ENCODE results near the gene ARAP2. TPM values are rescaled to one million over a fixed set of nuclear protein-coding genes. Genes with fewer than 3 reads are reported as not detected.

The ARAP2 gene
- total and polyA plus RNA-seq, 2 of the 13 experiments (the other 11 are each of a cell fraction or from before 2014, with no cell fraction given), result 0.37 to 1.4 TPM

- TF ChIP-seq ZFP91 (CRISPR knock-in tag; IDR thresholded peaks at IDR 0.05; ENCODE audit: borderline replicate concordance) (no peak), ZBTB7B (CRISPR knock-in tag; IDR thresholded peaks at IDR 0.05) (no peak), FOXP1 (IDR thresholded peaks at IDR 0.05) (no peak), FOXP1 (CRISPR knock-in tag; IDR thresholded peaks at IDR 0.05) (no peak)
Measured at GRCh38 chr4:36037127-36037526, 207.2 kb downstream of the ARAP2 start (continued).

GRCh38 chr4:36029951-36030350, 214.4 kb downstream of the ARAP2 start:
- FAIRE-seq, result no peak
- H3K4me3 ChIP-seq (replicated peaks in 1 of 3; ENCODE audit: insufficient read depth in 1 of 3, low read depth in 2 of 3, low read length in 3 of 3), result no peak overlapping the region

More at GRCh38 chr4:36029951-36030350, 214.4 kb downstream of the ARAP2 start:
- POLR2A ChIA-PET, result no interaction called here
- in situ Hi-C loops (cut with HindIII; ENCODE audit: extremely low pct_ligation_motif_present, low pct_unique_long_range_greater_than_20kb) (no loop called here), intact Hi-C loops (cut with micrococcal nuclease; ENCODE audit: unreplicated experiment) (no loop called here)
- H3K79me2 ChIP-seq (ENCODE audit: insufficient read depth, low read length), result no peaks in the 10 kb centered on the region
- no peak overlapping the region for H3K4me2 ChIP-seq (ENCODE audit: low read depth, low read length)
- no peak overlapping the region for H2AFZ ChIP-seq (ENCODE audit: low read length)
- H3K36me3 ChIP-seq (replicated peaks in 1 of 2; ENCODE audit: control insufficient read depth in 1 of 2, insufficient read depth in 2 of 2, low read length in 2 of 2), result no peaks in the 10 kb centered on the region
- no peak overlapping the region for H3K9ac ChIP-seq (ENCODE audit: insufficient read depth, low read depth, low read length)
- H4K20me1 ChIP-seq (ENCODE audit: insufficient read depth, low read length), result no peaks in the 10 kb centered on the region
- TF ChIP-seq TOPORS (CRISPR knock-in tag; IDR thresholded peaks at IDR 0.05) (no peak), POGK (CRISPR knock-in tag; conservative IDR thresholded peaks at IDR 0.05) (no peak)
- H3K9me3 ChIP-seq (ENCODE audit: low read length), result peaks cover 7% of the 10 kb centered on the region
- CTCF ChIA-PET (ENCODE audit: low intra/inter-chr PET ratio, low total read pairs), result no interaction called here
- no peak for DNase-seq (ENCODE audit: low spot score)
- H3K27ac ChIP-seq (ENCODE audit: extremely low read length, insufficient read depth, low read length), result no peak overlapping the region
- no peak for ATAC-seq
- BruUV-seq (replicated peaks), result no TSS peak
- no peaks in the 10 kb centered on the region for H3K4me1 ChIP-seq (ENCODE audit: insufficient read depth, low read length)
- no peaks in the 10 kb centered on the region for H3K27me3 ChIP-seq (ENCODE audit: control insufficient read depth in 1 of 2, insufficient read depth in 2 of 2, low read length in 2 of 2)
